GM23338 (cell line): ENCODE measurements around the gene PLEKHA7.

Experiments used
- CREB1 ChIP-seq: fragments of 250-450 bp; sonication (Bioruptor Pico); IDR thresholded peaks from 2 replicates; pipeline ENCODE4 v1.5.0; 2020; ENCODE audit warnings: low read depth, mild to moderate bottlenecking, moderate library complexity
- CTCF ChIP-seq, 2 experiments: fragments of 200-600 bp in 1 of 2; sonication (generic) in 1 of 2; conservative IDR thresholded peaks; 2 replicates each; pipeline versions ENCODE4 v1.5.1 to v1.6.1; 2016 to 2017; ENCODE audit warnings: antibody characterized with exemption in 2 of 2, low read depth in 2 of 2, mild to moderate bottlenecking in 2 of 2, moderate library complexity in 1 of 2
- EZH2 ChIP-seq: fragments of 200-600 bp; sonication (generic); IDR thresholded peaks from one replicate; pipeline ENCODE4 v1.8.0; 2017; ENCODE audit warnings: antibody characterized with exemption, mild to moderate bottlenecking, low read depth; ENCODE audit not compliant: unreplicated experiment
- EZH2phosphoT487 ChIP-seq: fragments of 200-600 bp; sonication (generic); IDR thresholded peaks from one replicate; pipeline ENCODE4 v1.8.1; 2018; ENCODE audit warnings: antibody characterized with exemption; ENCODE audit not compliant: unreplicated experiment
- JUNB ChIP-seq: IDR thresholded peaks from one replicate; pipeline ENCODE4 v1.6.1; 2016; ENCODE audit warnings: antibody characterized with exemption; ENCODE audit not compliant: unreplicated experiment
- NANOG ChIP-seq: IDR thresholded peaks from 2 replicates; pipeline ENCODE4 v1.6.1; 2016; ENCODE audit warnings: antibody characterized with exemption, borderline replicate concordance
- POLR2AphosphoS5 ChIP-seq: IDR thresholded peaks from 2 replicates; pipeline ENCODE4 v1.6.1; 2016; ENCODE audit warnings: antibody characterized with exemption, low read depth
- STAT1 ChIP-seq: IDR thresholded peaks from one replicate; pipeline ENCODE4 v1.6.1; 2016; ENCODE audit warnings: antibody characterized with exemption; ENCODE audit not compliant: unreplicated experiment
- ZNF114 ChIP-seq: fragments of 250-450 bp; sonication (Bioruptor Pico); IDR thresholded peaks from 2 replicates; pipeline ENCODE4 v1.5.0; 2020; ENCODE audit warnings: mild to moderate bottlenecking, moderate library complexity
- ZNF331 ChIP-seq: fragments of 250-450 bp; sonication (Bioruptor Pico); IDR thresholded peaks from 2 replicates; pipeline ENCODE4 v1.5.0; 2020; ENCODE audit warnings: low read depth, mild to moderate bottlenecking, moderate library complexity
- ZNF462 ChIP-seq: fragments of 250-450 bp; sonication (Bioruptor Pico); IDR thresholded peaks from 2 replicates; pipeline ENCODE4 v1.5.0; 2020; ENCODE audit warnings: mild to moderate bottlenecking, moderate library complexity
- TF ChIP-seq, protein P1 (sequence below): IDR thresholded peaks from one replicate; pipeline ENCODE4 v1.6.1; 2018; ENCODE audit warnings: antibody characterized with exemption; ENCODE audit not compliant: unreplicated experiment
- TF ChIP-seq, protein P2 (sequence below): IDR thresholded peaks from 2 replicates; pipeline ENCODE4 v1.6.1; 2016; ENCODE audit warnings: antibody characterized with exemption

DNA sequence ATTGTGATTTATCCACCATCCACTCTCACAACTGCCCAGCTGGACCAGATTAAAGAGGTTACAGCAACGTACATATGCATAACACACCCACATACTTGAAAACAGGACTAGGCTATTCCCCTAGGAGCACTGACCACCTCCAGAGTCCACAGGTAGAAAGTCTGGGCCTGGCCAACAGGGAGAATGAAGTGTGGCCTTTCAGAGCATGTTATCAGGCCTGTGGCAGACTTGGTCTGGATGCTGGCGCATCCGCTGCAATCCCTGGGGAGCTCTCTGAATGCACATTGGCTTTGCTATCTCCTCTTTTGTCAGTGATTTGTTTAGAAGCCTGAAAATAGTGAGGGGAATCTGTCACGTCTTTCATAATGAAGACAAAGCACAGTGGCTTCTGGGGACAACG, 189.1 kb downstream of the PLEKHA7 start:
- TF ChIP-seq CTCF (conservative IDR thresholded peaks at IDR 0.05; ENCODE audit: low read depth in 2 of 2) = no peak
- no peak for TF ChIP-seq EZH2
- TF ChIP-seq POLR2AphosphoS5 = no peak
- no peak for TF ChIP-seq CREB1 (CRISPR knock-in tag)
- TF ChIP-seq, protein P1, sequence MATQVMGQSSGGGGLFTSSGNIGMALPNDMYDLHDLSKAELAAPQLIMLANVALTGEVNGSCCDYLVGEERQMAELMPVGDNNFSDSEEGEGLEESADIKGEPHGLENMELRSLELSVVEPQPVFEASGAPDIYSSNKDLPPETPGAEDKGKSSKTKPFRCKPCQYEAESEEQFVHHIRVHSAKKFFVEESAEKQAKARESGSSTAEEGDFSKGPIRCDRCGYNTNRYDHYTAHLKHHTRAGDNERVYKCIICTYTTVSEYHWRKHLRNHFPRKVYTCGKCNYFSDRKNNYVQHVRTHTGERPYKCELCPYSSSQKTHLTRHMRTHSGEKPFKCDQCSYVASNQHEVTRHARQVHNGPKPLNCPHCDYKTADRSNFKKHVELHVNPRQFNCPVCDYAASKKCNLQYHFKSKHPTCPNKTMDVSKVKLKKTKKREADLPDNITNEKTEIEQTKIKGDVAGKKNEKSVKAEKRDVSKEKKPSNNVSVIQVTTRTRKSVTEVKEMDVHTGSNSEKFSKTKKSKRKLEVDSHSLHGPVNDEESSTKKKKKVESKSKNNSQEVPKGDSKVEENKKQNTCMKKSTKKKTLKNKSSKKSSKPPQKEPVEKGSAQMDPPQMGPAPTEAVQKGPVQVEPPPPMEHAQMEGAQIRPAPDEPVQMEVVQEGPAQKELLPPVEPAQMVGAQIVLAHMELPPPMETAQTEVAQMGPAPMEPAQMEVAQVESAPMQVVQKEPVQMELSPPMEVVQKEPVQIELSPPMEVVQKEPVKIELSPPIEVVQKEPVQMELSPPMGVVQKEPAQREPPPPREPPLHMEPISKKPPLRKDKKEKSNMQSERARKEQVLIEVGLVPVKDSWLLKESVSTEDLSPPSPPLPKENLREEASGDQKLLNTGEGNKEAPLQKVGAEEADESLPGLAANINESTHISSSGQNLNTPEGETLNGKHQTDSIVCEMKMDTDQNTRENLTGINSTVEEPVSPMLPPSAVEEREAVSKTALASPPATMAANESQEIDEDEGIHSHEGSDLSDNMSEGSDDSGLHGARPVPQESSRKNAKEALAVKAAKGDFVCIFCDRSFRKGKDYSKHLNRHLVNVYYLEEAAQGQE = no peak
- no peak for TF ChIP-seq EZH2phosphoT487
- TF ChIP-seq ZNF114 (CRISPR knock-in tag) = no peak
- TF ChIP-seq, protein P2, sequence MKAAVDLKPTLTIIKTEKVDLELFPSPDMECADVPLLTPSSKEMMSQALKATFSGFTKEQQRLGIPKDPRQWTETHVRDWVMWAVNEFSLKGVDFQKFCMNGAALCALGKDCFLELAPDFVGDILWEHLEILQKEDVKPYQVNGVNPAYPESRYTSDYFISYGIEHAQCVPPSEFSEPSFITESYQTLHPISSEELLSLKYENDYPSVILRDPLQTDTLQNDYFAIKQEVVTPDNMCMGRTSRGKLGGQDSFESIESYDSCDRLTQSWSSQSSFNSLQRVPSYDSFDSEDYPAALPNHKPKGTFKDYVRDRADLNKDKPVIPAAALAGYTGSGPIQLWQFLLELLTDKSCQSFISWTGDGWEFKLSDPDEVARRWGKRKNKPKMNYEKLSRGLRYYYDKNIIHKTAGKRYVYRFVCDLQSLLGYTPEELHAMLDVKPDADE = no peak
- TF ChIP-seq STAT1 = no peak
- no peak for TF ChIP-seq NANOG
- no peak for TF ChIP-seq JUNB
- TF ChIP-seq ZNF331 = no peak
- no peak for TF ChIP-seq ZNF462 (CRISPR knock-in tag)
